Gastrocnemius medialis (tissue), 4 donors: ENCODE measurements around the gene PLBD1.

Experiments
- CTCF ChIP-seq, 5 experiments: fragments of 450-650 bp in 3 of 5; fragments of 200-600 bp in 2 of 5; sonication (generic) in 2 of 5; IDR thresholded peaks in 4 of 5; conservative IDR thresholded peaks in 1 of 5; 1 replicate in 4 of 5; 2 replicates in 1 of 5; pipeline ENCODE4 v1.5.1; 2016 to 2019; ENCODE audit warnings: antibody characterized with exemption in 5 of 5, mild to moderate bottlenecking in 3 of 5, moderate library complexity in 3 of 5
- POLR2A ChIP-seq, 2 donors: fragments of 450-650 bp; IDR thresholded peaks; one replicate each; pipeline ENCODE4 v1.6.1; 2017; ENCODE audit warnings: antibody characterized with exemption in 2 of 2, mild to moderate bottlenecking in 2 of 2, moderate library complexity in 2 of 2

GRCh38 chr12:14577344-14577743 lies 9.7 kb upstream of the PLBD1 start:
- TF ChIP-seq CTCF (IDR thresholded peaks at IDR 0.05 in 4 of 5, conservative IDR thresholded peaks at IDR 0.05 in 1 of 5) = no peak
- no peak for TF ChIP-seq POLR2A (IDR thresholded peaks at IDR 0.05)
